ENCODE data around the gene ESR1.
A peak's percentile ranks its signal among the peaks of the same experiment; 100 is the strongest.
"Not testable (repeated sequence)": the region's sequence is repeated elsewhere in the genome, so short reads cannot be mapped to it uniquely, and the experiment has no call there.

ESR1 gene

DNA sequence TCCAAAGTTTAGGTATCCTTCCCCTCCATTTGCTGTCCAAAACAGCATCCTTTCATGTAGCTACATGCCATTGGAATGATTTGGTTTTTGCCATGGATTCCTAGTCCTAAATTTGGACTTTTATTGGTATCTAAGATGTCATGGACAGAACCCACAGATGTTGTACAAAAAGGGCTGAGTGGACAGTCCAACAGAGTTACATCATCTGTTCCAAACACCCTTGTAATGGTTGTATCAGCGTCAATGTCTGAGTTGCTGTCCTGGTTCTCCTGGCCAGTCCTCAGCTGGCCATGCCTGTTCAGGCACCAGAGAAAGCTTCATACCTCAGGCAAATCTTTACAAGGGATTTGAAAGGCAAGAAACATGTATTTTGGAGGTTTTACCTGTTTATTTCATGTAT, 191.3 kb downstream of the ESR1 start:
- no peak for DNase-seq

DNA sequence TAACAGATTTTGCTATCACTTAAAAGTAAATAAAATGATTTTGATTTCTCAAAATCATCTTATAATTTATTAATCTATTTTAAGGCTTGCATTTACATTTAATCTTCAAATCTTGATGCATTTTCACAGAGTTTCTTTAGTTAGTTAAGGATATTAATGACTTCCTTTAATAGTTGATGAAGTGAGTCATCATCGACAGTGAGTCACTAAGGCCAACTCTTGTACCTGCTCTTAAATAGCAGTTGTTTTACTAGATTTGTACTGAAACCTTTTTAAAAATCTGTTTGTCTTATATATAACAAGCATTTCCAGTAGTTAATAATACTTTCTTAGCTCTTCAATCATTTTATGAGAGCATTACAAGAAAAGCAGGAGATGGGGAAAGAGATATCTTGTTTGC, 191.7 kb downstream of the ESR1 start:
- no peak for DNase-seq

DNA sequence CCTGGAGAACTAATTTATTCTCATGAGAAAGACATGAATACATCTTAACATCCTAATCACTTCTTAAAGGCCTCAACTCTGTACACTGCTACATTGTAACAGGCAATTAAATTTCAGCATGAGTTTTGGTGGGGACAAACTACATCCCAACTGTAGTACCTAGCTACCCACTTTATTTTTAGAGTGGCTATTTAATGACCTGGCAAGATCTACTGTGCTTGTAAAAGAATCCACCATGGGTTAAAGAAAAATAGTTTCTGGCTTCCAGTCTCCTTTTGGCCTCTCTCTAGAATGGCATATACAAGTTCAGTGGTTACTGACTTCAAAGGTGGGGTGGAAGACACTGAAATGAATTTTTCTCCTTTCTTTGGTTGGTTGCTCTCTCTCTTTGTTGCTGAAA, 193.9 kb downstream of the ESR1 start:
- no peak for DNase-seq

DNA sequence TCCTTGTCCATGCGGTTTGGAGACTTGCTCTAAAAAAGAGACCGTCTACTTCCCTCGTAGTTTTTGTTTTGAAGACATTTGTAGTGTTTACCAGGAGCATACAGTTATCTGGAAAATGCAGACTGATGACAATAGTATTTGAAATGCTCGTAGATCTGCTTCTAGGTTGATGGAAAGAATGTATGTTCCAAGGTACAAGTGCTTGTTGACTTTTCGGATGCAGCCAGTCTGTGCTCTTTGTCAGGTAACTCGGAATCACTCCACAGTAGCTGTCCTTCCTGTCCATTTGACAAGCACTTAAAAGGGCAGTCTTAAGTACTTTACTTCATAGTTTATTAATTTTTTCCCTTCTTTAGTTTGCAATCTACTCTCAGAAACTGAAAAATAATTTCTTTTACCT, 194.8 kb downstream of the ESR1 start:
- DNase-seq = no peak

DNA sequence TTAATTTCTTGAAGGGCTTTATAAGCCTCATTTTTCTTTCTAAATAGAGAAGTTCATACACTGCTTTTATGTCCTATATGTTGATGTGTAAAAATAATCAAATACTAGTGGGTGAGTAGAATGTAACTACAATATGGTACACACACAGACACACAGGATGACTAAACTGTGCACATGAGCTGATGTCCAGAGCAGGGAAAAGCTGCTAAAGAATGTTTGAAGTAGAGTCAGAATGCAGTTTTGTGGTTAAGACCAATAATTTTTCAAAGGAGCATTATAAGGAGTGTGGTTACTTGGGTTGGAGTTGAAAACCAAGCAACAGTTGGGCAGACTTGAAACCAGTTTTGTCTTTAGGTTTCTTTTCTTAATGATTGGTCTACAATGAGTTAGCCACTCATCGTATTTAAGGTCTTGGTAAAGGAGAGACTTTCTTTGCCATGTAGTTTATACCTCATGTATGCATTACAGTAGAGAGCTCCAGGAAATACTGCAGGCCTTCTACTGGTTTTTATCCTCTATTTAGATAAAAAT, 196.6 kb downstream of the ESR1 start:
- no peak for DNase-seq

DNA sequence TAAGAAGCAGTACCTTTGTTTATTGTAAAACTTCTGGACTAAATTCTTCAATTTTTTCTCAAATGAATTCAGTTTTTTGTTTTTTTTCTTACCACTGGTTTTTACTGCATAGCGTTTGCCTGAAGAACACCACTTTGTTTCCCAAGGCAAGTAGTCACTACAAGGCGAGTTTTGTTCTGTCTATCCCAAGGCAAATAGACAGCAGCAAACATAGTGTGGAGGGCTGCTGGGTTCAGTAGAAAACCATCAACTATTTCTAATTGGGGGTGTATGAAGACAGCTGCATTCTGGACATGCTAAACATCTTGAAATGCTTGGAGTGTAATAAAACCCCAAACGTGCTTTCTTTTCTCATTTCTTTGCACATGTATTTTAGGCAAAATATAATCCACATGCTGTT, 197.4 kb downstream of the ESR1 start:
- no peak for DNase-seq

DNA sequence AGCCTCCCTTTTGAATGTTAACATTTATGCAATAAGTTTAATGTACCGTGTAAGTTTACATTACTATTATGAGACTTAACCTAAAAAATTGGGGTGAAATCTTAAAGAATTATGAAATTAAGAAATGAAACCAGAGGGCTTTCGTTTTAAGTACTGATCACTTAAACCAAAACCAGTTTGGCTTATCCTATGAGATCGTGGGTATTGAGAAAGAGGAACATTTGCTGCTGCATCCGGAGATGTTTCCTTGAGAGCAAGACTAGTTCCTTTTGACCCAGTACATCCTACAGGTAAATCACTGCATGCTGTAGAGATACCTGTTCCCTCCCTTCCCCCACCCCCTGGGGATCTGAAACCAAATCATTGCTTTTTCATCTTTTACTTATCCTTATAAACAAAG, 201.3 kb downstream of the ESR1 start:
- peak; percentile 59 for DNase-seq

DNA sequence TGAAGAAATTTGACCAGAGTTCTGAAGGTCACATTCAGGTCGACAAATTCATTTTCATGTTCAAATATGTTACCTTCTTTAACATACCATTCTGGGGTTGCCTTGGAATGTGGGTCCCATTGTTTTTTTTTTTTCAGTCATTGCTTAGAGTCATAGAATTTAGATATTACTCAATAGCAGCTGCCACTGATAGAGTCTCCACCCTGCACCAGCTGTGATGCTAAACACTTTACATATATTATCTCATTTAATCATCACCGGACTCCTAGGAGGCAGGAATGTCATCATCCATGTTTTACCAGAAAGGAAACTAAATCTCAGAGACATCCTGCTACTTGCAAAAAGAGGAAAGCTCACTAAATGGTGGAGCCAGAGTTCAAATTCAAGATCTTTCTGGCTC, 204.7 kb downstream of the ESR1 start:
- peak; percentile 12 for DNase-seq

DNA sequence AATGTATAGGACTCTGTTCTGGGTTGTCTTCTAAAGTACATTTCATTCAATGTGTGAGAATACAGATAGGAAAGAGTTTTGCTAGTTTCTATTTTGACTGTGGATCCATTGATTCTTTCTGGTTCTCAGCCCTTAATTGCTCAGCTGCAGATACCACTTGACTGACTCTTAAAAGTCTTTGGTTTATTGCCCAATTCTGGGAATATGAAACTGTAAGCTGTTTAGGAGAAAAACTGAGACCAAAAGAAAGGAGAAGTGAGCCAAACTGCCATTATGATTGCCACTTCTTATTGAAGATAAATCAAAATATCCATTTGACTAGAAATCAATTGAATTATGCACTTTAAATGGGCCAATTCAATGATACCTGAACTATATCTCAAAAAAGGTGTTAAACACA, 211.4 kb downstream of the ESR1 start:
- peak; percentile 76 for DNase-seq

DNA sequence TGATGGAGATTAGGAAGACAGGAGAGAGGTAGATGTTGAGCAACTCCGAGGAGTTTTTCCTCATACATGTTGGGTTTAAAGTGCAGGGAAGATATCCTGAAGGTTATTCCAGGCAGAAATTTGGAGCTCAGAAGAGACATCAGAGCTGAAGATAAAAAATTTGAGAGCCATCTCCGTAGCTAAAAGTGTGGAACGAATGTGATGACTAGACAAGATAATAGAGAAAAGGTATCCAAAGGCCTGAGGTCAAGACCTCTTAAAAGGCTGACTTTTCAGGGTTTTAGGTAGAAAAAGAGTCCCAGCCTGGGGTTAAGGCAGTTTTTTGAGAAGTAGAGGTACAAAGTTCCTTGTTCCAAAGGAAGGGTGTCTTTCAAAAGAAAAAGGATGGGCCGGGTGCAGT, 214.8 kb downstream of the ESR1 start:
- DNase-seq = no peak

DNA sequence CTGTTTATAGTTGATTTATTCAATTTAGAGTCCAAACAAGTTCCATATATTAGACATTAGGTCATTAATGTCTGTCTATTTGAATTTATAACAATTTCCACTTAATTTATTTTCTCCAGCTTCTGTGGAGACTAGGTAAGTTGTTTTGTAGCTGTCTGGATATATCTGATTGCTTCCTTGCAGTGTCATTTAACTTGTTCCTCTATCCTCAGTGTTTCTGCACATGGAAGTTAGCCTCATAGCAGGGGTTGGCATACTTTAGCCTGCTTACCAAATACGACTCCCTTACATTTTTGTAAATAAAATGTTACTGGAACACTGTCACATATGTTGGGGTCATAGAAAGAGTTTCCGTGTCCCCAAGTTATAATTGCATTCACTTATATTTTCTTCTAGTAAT, 216.1 kb downstream of the ESR1 start:
- no peak for DNase-seq

DNA sequence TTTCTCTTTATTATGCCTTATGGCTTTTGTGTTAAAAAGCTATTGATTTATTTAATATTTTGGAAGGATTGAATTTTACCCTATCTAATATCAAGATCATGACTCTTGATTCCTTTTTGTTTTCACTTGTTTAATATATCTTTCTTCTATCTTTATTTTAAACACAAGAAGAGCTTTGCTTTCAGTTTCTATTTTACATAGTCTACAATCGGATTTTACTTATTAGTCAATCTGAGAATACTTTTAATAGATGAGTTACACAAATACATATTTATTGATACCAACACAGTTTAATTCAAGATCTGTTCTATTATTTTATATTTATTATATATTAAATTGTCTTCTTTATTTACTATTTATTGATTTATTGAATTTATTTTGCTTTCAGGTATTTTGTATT, 218.8 kb downstream of the ESR1 start:
- peak; percentile 39 for DNase-seq

DNA sequence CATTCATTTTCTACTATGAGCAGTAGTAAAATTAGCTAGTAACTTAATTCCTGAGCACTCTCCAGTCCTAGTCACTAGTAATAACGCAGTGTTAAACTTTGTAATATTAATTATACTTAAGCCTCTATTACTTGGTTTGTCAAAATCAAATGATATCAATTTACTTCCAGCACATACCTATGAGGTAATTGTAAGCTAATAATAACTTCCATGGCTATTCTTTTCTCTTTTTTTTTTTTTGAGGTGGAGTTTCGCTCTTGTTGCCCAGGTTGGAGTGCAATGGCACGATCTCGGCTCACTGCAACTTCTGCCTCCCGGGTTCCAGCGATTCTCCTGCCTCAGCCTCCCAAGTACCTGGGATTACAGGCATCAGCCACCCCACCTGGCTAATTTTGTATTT, 219.3 kb downstream of the ESR1 start:
- DNase-seq = not testable (repeated sequence)

DNA sequence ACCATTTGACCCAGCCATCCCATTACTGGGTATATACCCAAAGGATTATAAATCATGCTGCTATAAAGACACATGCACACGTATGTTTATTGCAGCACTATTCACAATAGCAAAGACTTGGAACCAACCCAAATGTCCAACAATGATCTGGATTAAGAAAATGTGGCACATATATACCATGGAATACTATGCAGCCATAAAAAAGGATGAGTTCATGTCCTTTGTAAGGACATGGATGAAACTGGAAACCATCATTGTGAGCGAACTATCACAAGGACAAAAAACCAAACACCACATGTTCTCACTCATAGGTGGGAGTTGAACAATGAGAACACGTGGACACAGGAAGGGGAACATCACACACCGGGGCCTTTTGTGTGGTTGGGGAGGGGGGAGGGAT, 226.3 kb downstream of the ESR1 start:
- DNase-seq = not testable (repeated sequence)

DNA sequence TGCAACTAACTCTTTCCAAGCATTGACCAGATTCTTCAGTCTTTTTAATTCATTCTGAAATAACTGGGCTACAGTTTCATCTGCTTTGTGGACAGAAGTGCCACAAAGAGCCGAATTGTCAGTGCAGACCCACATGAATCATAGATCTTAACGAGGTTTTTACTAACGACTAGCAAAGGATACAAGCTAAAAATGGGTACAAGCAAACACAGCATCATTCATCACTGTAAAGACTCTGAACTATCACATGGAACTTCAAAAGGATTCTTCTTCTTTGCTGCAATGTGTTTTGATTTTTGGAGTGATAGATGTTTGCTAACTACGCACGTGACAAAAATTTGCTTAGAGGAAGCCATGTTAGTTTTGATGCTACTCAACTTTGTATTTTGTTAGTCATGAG, 227.1 kb downstream of the ESR1 start:
- DNase-seq = no peak

DNA sequence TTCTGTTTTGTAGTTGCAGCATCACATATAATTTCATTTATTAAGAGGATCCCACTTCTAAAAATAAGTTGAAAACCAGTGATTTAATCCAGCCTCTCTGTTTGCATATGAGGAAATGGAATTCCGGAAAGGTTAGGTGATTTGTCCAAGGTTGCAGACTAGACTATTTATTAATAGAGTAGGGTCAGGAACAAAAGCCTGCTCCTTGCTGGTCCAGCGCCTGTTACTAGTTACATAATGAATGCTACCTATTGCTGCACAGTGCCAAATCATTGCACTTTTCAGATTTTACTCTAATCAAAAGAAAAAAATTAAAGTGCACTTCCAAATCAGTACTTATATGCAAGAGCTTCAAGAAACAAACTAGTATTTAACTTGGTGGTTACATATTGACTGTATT, 238.6 kb downstream of the ESR1 start:
- no peak for DNase-seq

DNA sequence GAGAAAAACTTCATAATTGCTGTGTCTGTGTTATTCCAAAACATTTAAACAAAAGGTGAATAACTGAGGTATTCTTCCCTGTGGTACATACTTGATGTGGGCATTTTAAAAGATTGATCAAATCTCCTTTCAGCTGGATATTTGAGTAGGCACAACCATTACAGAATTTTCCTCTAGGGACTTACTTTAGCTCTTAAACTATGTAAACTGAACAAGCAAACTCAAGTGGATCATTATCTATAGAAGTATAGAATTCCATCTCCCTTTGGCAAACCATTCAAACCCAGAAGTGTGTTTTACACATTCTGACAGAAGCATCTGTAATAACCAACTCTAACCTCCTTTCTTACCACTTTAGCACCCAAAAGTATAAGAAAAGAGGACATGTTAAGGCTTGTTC, 241.4 kb downstream of the ESR1 start:
- no peak for DNase-seq

DNA sequence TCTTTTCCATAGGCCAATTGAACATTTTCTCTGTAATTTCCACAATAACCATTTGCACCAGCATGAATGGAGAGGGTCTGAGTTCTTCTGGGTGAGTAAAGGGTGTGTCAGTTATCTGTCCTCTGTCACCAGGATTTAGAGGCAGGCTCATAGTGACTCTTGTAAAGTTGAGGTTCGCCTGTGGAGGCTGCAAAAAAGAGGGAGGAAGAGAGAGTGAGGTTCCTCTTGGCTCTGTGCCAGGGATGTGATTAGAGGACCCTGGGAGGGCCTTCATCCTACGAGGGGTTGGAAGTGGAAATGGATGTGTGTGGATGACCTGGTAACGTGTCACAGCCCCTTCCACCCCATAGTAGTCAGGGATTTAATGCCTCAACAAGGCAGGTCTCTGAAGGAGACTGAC, 242.0 kb downstream of the ESR1 start:
- DNase-seq = peak; percentile 21

DNA sequence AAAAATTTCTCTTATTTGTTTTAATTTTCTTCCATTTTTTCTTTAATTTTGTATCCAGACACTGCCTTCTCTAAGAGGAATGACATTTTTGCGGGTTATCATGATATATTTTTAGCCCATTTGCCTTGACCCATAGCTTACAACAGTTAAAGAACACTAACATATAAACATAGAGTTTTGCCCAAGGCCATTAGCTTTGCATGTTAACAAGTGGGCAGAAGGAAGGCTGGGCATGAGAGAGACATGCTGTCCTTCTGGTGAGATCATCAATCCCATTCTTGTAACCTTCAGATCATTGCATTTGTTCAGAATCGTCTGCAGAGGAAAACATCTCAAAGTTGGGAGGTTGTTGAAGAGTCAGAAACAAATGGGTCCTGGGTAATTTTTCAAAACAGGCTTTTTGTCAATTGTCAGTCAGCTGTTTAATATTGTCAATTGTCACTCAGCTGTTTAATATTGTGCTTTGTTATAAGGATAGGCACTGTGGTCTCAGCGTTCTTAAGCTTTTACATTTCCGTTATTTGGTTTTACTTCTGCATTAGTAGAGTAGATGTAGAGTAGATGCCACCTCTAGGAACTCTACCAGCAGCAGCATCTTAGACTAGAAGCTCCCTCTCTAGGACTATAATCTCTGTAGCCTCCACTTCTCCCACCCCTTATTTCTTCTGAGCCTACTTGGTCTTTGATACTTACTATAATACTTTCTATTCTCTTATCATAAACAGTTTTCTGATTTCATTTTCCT, 243.1 kb downstream of the ESR1 start:
- no peak for DNase-seq

DNA sequence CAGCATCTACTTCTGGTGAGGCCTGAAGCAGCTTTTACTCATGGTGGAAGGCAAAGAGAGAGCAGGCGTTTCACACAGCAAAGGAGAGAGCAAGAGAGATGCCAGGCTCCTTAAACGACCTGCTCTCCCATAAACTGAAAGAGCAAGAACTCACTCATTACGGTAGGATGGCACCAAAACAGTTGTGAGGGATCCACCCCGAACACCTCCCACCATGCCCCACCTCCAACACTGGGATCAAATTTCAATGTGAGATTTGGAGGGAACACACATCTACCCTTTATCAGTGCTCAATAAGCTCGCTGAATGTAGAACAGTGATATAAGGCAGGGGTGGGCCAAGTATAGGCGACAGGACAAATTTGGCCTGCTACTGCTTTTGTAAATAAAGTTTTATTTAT, 244.6 kb downstream of the ESR1 start:
- DNase-seq = no peak

DNA sequence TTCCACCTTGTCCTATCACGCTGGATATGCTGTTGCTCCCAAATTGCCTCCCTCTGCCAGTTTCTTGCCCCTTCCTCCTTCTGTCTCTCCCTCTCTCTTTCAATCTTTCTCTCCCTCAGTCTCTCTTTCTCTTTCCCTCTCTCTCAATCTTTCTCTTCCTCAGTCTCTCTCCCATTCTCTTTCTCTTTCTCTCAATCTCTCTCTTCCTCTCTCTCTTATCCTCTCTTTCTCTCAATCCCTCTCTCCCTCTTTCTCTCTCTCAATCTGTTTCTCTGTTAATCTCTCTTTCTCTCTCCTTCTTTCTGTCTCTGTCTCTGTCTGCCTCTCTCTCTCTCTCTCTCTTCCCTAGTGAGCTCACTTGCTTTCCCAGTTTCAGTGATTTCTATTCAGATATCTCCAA, 245.8 kb downstream of the ESR1 start:
- no peak for DNase-seq

DNA sequence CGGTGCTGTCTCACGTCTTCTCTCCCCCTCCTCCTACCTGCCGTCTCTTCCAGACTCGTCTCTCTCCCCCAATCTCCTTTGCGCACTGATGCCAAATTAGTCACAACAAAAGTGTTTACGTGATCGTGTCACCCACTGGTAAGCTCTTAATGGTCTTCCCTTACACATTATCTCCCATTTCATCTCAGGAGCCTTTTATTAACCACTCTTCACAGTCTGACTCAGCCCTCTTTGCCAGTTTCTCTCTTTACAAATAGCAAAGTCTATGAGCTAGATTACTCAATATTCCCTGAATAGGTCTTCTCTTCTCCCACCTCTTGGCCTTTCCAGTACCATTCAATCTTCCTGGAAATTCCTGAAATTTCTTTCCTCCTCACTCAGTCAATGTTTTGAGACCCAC, 247.0 kb downstream of the ESR1 start:
- no peak for DNase-seq

DNA sequence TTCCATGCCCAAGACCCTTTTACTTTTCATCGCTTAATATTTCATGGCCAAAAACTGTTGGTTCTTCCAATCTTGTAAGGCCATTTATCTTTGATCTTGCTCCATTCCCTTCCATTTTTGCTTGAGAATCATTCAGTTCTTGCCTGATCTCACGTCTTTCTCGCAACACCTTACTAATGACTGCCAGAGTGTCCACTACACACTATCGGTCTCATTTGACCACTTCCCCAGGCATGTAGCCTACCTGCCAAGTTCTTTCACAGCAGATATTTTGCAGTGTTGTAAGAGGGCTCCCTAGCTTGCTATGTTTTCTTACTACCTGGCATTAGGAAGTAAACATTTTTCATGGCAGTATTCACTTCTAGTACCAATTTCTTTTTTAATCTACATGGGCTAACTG, 248.0 kb downstream of the ESR1 start:
- no peak for DNase-seq

DNA sequence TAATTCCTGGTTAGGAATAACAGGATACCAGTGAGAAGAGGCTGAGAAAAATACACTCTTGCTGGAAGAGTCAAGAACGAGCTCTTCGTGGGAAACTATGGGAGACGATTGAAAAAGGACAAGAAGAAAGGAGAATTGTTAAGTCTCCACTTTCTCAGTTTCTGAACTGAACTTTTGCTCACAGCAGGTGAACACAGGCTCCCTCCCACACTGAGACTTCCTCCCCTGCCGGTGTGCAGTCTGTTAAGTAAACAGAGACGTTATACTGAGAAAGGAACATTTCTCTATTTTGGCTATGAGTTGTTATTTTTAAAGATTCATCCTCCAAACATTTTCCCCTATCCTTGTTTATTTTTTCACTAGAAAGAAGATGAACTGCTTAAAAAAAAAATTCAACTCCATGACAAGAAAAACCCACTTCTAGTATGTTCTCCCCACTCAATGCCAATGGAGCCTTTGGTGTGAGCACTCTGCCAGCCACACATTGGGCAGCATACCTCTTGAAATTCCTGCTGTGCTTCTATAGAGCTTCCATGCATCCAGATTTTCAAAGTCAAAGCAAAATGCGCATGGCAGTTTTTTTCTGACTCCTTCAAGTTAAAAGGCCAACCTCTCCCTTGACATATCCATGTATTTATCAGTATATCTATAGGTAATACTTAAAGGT, 250.5 kb downstream of the ESR1 start:
- DNase-seq = no peak

DNA sequence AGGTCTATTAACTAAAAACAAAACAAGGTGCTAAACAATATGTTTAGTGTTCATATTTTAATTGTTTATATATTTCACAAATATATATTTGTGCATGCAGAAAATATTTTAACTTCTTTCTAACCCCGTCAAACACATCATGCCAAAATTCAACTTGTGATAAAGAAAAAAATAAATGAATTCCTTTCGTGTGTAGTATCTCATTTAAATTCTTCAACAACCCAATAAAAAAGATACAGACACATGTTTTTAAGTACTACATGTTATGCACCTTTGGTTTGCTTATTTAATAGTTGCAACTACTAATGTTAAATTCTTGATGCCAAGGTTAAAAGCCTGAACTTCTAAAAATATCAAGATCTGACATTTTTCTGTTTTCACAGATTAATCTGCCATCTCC, 252.4 kb downstream of the ESR1 start:
- no peak for DNase-seq

Measured in suppressor macrophage treated with lipopolysaccharide for 4 hours (primary cell).